ENCODE results near the gene ADM2.

ADM2 gene

DNA sequence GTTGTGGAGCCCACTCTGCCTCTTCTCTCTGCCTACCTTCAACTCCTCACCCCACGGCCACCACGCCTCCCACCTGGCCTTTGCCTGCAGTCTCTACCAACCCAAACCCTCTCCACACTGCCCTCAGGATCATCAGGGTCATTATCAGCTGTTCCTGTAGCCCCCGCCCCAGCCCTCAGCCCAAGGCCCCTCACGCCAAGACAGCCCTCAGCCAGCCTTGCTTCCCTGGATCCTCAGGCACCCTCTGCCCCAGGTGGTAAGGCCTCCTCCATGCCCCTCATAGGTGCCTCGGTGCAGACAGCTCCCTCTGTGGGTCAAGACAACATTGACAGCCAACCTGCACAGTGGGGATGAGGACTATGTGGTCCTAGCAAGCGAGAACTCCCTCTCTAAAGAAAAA lies 8.3 kb upstream of the ADM2 start:
- Histone ChIP-seq H3K27ac (ENCODE audit: low read length) (no peak overlapping the region), H3K9ac (ENCODE audit: low read depth, low read length) (no peak overlapping the region), H3K36me3 (ENCODE audit: insufficient read depth, low read depth, low read length) (no peaks in the 10 kb centered on the region), H3K9me3 (ENCODE audit: insufficient read depth, low read depth, low read length) (no peaks in the 10 kb centered on the region), H3K4me1 (ENCODE audit: insufficient read depth, low read length) (peaks cover 21% of the 10 kb centered on the region; the same call in 1 of the 2 replicates), H3K27me3 (ENCODE audit: insufficient read depth, low read length) (no peaks in the 10 kb centered on the region), H3K4me3 (ENCODE audit: low read length) (no peak overlapping the region)

DNA sequence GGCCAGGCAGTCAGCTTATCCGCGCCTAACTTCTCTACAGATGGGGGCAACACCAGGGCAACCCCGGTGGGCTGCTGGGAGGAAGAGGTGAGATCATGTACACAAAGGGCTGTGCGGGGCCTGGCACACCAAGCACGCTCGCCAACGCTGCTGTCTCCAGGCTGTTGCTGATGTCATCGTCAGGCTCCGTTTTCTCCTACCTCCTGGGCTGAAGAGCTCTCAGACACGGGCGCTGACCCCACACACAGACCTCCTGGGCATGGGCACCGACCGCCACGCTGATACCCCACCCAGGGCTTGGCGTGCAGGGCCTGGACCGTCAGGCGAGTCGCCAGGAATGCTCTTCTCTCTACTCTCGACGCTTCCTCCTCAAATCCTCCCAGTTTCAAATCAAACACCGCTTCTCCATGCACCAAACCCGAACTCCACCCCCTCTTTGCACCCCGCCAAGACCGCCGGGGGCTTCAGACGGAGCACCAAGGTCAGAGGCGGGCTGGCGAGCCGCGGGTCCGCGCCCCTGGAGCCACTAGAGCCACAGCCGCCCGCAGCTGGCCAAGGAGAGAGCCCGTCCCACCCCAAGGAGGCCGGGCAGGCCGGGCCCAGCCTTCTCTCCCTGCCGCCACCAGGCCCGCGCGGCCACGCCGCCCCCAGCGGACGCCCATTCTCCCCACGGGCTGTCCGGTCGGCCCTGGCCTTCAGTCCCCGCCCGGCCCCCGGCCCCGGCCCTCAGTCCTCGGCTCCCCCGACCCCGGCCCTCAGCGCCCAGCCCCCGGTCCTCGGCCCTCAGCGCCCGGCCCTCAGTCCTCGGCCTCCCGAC lies 7.3 kb upstream of the ADM2 start:
- Histone ChIP-seq H3K27me3 (ENCODE audit: insufficient read depth, low read length) (peaks cover 6% of the 10 kb centered on the region), H3K4me1 (ENCODE audit: insufficient read depth, low read length) (peaks cover 21% of the 10 kb centered on the region; the same call in 1 of the 2 replicates), H3K27ac (ENCODE audit: low read length) (no peak overlapping the region), H3K9me3 (ENCODE audit: insufficient read depth, low read depth, low read length) (no peaks in the 10 kb centered on the region), H3K36me3 (ENCODE audit: insufficient read depth, low read depth, low read length) (no peaks in the 10 kb centered on the region), H3K4me3 (ENCODE audit: low read length) (peak overlapping the region; percentile 73), H3K9ac (ENCODE audit: low read depth, low read length) (peak overlapping the region; percentile 69; the same call in 1 of the 2 replicates)

DNA sequence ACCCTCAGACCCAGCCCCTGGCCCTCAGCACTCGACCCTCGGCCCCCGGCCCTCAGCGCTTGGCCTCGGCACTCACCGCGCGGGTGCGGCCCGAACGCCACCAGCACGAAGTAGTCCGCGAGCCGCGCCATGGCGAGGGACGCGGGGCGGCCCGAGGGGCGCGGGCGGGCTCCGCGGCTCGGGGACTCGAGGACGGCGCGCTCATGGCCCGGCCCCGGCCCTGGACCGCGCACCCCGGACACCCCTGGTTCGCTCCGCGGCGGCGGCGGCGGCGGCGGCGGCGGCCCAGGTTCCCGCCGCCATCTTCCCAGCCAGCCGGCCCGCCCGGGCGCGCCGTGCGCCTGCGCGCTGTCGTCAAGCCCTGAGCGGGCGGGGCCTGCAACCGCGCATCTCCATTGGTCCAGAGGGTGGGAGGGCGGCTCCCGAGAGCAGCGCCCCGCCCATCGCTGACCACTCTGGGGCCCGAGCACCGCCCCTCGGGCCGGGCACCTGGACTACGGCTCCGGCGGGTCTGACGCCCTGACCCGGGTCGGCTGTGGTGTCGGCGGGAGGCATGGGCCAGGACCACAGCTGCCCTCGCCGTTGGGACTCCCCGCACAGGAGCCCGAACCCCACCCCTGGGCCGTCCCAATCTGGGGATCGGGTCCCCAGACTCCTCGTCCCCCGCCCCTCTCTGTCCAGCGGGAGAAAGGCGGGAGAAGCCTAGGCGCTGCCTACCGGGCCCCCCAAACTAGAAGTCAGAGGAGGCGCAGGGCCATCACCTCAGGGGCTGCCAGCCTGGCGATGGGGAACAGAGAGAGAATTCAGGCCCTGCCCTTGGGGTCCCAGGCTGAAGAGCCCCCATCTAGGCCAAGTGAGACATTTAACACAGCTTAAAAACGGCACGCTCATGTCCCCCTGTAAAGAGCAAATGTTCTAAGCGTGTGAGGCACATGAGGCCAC lies 6.4 kb upstream of the ADM2 start, which contains the start of gene SBF1:
SBF1 (minus strand) TSS at position 326 of the 942 bp plus-strand sequence; CDS start at position 131, 195 bp downstream.
- Histone ChIP-seq H3K4me1 (ENCODE audit: insufficient read depth, low read length) (peaks cover 17% of the 10 kb centered on the region; the same call in 1 of the 2 replicates), H3K27me3 (ENCODE audit: insufficient read depth, low read length) (peaks cover 16% of the 10 kb centered on the region), H3K9ac (ENCODE audit: low read depth, low read length) (peak within 1 kb of the TSS; percentile 69; the same call in 1 of the 2 replicates), H3K9me3 (ENCODE audit: insufficient read depth, low read depth, low read length) (no peaks in the 10 kb centered on the region), H3K36me3 (ENCODE audit: insufficient read depth, low read depth, low read length) (no peaks in the 10 kb centered on the region), H3K4me3 (ENCODE audit: low read length) (peak within 1 kb of the TSS; percentile 73), H3K27ac (ENCODE audit: low read length) (no peak within 1 kb of the TSS)

DNA sequence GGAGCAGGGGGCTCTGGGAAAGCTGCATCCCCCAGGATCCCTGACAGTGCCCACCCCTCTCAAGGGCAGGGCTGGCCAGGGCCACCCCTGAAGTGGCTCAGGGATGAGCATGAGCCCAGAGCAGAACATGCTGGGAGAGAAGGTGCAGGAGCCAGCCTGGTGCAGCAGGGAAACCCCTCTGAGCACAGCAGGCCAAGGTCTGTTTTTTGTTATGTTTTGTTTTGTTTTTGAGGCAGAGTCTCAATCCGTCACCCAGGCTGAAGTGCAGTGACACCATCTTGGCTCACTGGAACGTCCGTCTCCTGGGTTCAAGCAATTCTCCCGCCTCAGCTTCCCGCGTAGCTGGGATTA lies 5.7 kb upstream of the ADM2 start:
- H3K4me1 ChIP-seq (ENCODE audit: insufficient read depth, low read length), result peaks cover 11% of the 10 kb centered on the region; the same call in 1 of the 2 replicates
- H3K9me3 ChIP-seq (ENCODE audit: insufficient read depth, low read depth, low read length), result no peaks in the 10 kb centered on the region
- peak overlapping the region; percentile 68; the same call in 1 of the 2 replicates for H3K4me3 ChIP-seq (ENCODE audit: low read length)
- peaks cover 22% of the 10 kb centered on the region for H3K27me3 ChIP-seq (ENCODE audit: insufficient read depth, low read length)
- H3K27ac ChIP-seq (ENCODE audit: low read length), result no peak overlapping the region
- no peaks in the 10 kb centered on the region for H3K36me3 ChIP-seq (ENCODE audit: insufficient read depth, low read depth, low read length)
- peak overlapping the region; percentile 58; the same call in 1 of the 2 replicates for H3K9ac ChIP-seq (ENCODE audit: low read depth, low read length)

DNA sequence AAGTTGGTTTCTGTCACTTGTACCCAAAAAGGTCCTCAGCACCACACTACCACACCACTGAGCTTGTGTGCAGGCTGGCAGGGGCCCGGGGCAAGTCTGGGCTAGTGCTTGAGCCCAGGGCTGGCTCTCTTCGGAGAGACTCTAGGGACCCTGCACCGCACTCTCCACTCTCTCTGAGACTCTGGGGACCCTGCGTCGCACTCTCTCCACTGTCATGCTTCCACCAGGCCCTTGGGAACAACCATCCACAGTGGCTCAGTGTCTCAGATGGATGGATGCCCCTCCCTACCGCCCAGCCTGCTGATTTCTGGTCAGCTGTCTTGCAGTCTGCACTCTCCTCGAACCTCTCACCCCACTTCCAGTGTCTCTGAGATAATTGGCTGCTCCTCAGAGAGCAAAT lies 4.5 kb upstream of the ADM2 start:
- no peak overlapping the region for H3K9ac ChIP-seq (ENCODE audit: low read depth, low read length)
- no peak overlapping the region for H3K27ac ChIP-seq (ENCODE audit: low read length)
- H3K4me1 ChIP-seq (ENCODE audit: insufficient read depth, low read length), result peaks cover 11% of the 10 kb centered on the region; the same call in 1 of the 2 replicates
- H3K27me3 ChIP-seq (ENCODE audit: insufficient read depth, low read length), result peaks cover 30% of the 10 kb centered on the region
- no peaks in the 10 kb centered on the region for H3K9me3 ChIP-seq (ENCODE audit: insufficient read depth, low read depth, low read length)
- no peaks in the 10 kb centered on the region for H3K36me3 ChIP-seq (ENCODE audit: insufficient read depth, low read depth, low read length)
- H3K4me3 ChIP-seq (ENCODE audit: low read length), result no peak overlapping the region

DNA sequence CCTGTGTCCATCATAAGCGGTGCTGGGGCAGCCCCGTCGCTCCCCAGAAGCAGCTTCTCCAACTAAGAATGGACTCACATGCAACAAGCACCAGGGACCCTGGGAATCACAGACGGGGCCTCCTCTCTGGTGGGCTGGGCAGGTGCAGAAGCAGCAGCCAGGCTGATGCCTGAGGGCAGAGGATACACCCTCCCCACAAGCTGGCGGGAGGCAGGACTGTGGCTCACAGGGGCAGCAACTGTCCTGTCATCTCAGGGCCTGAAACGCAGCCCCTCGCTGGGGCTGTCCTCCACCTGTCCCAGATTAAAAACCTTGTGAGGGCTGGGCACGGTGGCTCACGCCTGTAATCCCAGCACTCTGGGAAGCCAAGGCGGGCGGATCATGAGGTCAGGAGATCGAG lies 3.4 kb upstream of the ADM2 start:
- peaks cover 11% of the 10 kb centered on the region; the same call in 1 of the 2 replicates for H3K4me1 ChIP-seq (ENCODE audit: insufficient read depth, low read length)
- no peaks in the 10 kb centered on the region for H3K9me3 ChIP-seq (ENCODE audit: insufficient read depth, low read depth, low read length)
- H3K36me3 ChIP-seq (ENCODE audit: insufficient read depth, low read depth, low read length), result no peaks in the 10 kb centered on the region
- no peak overlapping the region for H3K9ac ChIP-seq (ENCODE audit: low read depth, low read length)
- H3K4me3 ChIP-seq (ENCODE audit: low read length), result no peak overlapping the region
- H3K27ac ChIP-seq (ENCODE audit: low read length), result no peak overlapping the region
- peaks cover 34% of the 10 kb centered on the region for H3K27me3 ChIP-seq (ENCODE audit: insufficient read depth, low read length)

DNA sequence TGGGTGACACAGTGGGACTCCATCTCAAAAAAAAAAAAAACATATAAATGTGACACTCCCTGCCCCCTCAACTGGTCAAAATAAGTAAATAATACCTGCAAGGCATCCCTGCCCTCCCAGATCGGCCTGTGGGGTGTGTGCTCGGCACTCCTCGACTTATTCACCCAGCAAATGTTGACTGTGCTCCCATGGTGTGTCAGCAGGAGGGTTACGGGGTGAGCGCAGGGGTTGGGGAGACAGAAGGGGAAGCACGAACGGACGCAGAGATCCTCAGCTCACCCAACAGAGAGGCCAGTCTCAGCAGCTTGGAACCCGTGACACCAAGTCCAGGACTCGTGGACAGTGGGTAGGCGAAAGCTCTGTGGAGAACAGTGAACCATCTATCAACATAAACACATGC lies 1.6 kb upstream of the ADM2 start:
- Histone ChIP-seq H3K9me3 (ENCODE audit: insufficient read depth, low read depth, low read length) (no peaks in the 10 kb centered on the region), H3K4me1 (ENCODE audit: insufficient read depth, low read length) (peaks cover 5% of the 10 kb centered on the region; the same call in 1 of the 2 replicates), H3K27ac (ENCODE audit: low read length) (no peak overlapping the region), H3K4me3 (ENCODE audit: low read length) (no peak overlapping the region), H3K27me3 (ENCODE audit: insufficient read depth, low read length) (peaks cover 34% of the 10 kb centered on the region), H3K36me3 (ENCODE audit: insufficient read depth, low read depth, low read length) (no peaks in the 10 kb centered on the region), H3K9ac (ENCODE audit: low read depth, low read length) (no peak overlapping the region)

DNA sequence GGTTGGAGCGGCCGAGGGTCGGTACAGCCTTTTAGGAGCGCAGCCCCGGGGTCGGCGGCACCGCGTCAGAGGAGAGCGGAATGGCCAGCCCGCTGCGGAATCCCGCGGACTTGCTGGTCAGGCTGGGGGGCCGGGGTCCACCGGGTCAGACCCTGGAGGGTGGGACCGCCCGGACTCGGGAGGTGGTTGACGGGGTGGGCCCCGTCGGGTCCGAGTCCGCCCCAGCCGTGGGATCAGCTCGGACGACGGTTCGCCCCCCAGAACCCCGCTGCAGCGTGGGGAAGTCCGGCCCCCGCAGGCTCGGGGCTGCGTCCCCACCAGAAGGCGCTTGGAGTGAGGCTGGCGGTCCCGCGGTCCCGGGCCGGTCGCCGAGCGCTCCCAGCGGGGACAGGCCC lies 301 bp upstream of the ADM2 start:
- Histone ChIP-seq H3K4me3 (ENCODE audit: low read length) (peak overlapping the region; percentile 68; the same call in 1 of the 2 replicates), H3K27ac (ENCODE audit: low read length) (no peak overlapping the region), H3K9me3 (ENCODE audit: insufficient read depth, low read depth, low read length) (no peaks in the 10 kb centered on the region), H3K4me1 (ENCODE audit: insufficient read depth, low read length) (no peaks in the 10 kb centered on the region), H3K9ac (ENCODE audit: low read depth, low read length) (peak overlapping the region; percentile 45; the same call in 1 of the 2 replicates), H3K27me3 (ENCODE audit: insufficient read depth, low read length) (peaks cover 34% of the 10 kb centered on the region), H3K36me3 (ENCODE audit: insufficient read depth, low read depth, low read length) (no peaks in the 10 kb centered on the region)

DNA sequence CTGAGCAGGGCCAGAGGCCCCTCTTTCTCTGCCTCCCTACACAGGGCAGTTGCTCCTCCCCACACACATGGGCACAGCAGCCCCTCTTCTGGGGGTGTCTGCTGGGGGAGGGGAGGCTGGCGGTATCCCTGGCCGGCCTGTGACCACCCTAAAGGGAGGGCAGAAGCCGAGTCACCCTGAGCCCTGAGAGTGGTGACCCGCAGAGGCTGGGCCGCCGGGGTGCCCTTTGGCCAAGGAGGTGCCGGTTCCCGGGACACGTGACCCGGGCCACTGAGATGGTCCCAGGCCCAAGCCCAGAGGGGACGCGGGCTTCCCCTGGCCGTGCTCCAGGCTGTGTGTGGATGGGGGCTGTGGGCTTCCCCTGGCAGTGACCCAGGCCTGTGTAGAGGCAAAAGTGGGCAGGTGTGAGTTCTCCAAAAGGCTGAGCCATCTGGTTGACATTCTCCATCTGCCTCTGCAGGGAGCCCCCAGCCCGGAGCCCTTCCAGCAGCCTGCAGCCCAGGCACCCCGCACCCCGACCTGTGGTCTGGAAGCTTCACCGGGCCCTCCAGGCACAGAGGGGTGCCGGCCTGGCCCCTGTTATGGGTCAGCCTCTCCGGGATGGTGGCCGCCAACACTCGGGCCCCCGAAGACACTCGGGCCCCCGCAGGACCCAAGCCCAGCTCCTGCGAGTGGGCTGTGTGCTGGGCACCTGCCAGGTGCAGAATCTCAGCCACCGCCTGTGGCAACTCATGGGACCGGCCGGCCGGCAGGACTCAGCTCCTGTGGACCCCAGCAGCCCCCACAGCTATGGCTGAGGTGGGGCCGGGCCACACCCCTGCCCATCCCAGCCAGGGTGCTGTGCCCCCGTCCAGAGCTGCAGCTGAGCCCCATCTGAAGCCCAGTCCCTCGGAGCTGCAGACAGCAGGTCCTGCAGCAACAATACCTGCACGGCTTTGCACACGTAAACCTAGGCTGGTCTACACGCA lies 1.0 kb downstream of the ADM2 start:
- H3K36me3 ChIP-seq (ENCODE audit: insufficient read depth, low read depth, low read length), result no peaks in the 10 kb centered on the region
- peak overlapping the region; percentile 70; the same call in 1 of the 2 replicates for H3K9ac ChIP-seq (ENCODE audit: low read depth, low read length)
- no peaks in the 10 kb centered on the region for H3K9me3 ChIP-seq (ENCODE audit: insufficient read depth, low read depth, low read length)
- no peak overlapping the region for H3K27ac ChIP-seq (ENCODE audit: low read length)
- no peaks in the 10 kb centered on the region for H3K4me1 ChIP-seq (ENCODE audit: insufficient read depth, low read length)
- peak overlapping the region; percentile 68 for H3K4me3 ChIP-seq (ENCODE audit: low read length)
- H3K27me3 ChIP-seq (ENCODE audit: insufficient read depth, low read length), result peaks cover 34% of the 10 kb centered on the region

DNA sequence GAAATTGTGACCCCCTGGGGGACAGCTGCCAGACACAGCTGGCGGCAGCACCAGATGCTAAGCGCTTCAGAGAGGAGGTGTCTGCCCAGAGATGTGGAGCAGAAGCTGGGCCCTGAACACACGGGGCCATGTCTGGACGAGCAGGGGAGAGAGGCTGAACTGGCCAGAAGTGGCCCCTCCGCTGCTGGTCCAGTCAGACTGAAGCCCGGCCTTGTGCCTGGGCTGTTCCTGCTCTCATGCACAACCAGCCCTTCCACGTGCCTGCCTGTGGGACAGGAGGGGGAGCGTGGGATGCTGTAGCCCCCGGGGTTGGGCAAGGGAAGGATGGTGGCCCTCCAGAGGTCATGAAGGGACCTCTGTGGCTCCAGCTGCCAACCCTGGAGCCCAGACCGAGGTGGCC lies 1.8 kb downstream of the ADM2 start:
- H3K9me3 ChIP-seq (ENCODE audit: insufficient read depth, low read depth, low read length), result no peaks in the 10 kb centered on the region
- no peak overlapping the region for H3K4me3 ChIP-seq (ENCODE audit: low read length)
- no peaks in the 10 kb centered on the region for H3K4me1 ChIP-seq (ENCODE audit: insufficient read depth, low read length)
- peaks cover 34% of the 10 kb centered on the region for H3K27me3 ChIP-seq (ENCODE audit: insufficient read depth, low read length)
- H3K36me3 ChIP-seq (ENCODE audit: insufficient read depth, low read depth, low read length), result no peaks in the 10 kb centered on the region
- no peak overlapping the region for H3K27ac ChIP-seq (ENCODE audit: low read length)
- H3K9ac ChIP-seq (ENCODE audit: low read depth, low read length), result no peak overlapping the region

DNA sequence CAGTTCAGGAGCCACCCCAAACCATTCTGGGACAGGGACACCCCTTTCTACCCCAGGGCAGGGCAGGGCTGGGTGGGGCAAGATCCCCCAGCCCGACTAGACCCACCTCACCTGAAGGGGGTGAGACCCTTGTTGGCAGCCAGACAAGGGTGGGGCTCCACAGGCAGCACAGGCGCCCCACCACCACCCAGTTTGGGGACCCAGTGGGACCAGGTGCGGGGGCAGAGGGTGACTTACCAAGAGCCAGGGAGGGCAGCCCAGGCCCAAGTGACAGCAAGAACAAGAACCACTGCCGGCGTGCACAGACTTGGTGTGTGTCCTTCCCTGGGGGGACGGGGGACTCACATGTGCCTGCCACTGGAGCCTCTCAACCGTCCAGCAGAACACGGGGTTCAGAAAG lies 2.2 kb downstream of the ADM2 start:
- H3K4me3 ChIP-seq (ENCODE audit: low read length), result no peak overlapping the region
- no peaks in the 10 kb centered on the region for H3K9me3 ChIP-seq (ENCODE audit: insufficient read depth, low read depth, low read length)
- H3K27me3 ChIP-seq (ENCODE audit: insufficient read depth, low read length), result peaks cover 33% of the 10 kb centered on the region
- no peak overlapping the region for H3K9ac ChIP-seq (ENCODE audit: low read depth, low read length)
- H3K4me1 ChIP-seq (ENCODE audit: insufficient read depth, low read length), result no peaks in the 10 kb centered on the region
- H3K27ac ChIP-seq (ENCODE audit: low read length), result no peak overlapping the region
- H3K36me3 ChIP-seq (ENCODE audit: insufficient read depth, low read depth, low read length), result no peaks in the 10 kb centered on the region

Data from iPS-20b (cell line).